Panc1 (cell line): ENCODE measurements around the gene DDX41. TPM values are rescaled to one million over a fixed set of nuclear protein-coding genes. Genes with fewer than 3 reads are reported as not detected.

Experiments used
- ATAC-seq: fragments of 200-7000 bp; cut with Tn5 transposase; 2 replicates; pipeline ENCODE4 v1.9.1; 2020; ENCODE audit warnings: mild to moderate bottlenecking, moderate library complexity
- BruUV-seq: library from RNA; stranded (reverse); fragments of 400-500 nt; replicated peaks from 2 replicates; lab custom pipeline; 2021; lab: Mats Ljungman, UMichigan
- CTCF ChIA-PET: fragments of 300-600 bp; sonication (Branson Sonifier 250); formaldehyde crosslinking; loops from one replicate; lab custom pipeline; 2022; ENCODE audit warnings: antibody characterized with exemption; lab: Charles Lee
- POLR2A ChIA-PET: fragments of 300-600 bp; sonication (Branson Sonifier 250); formaldehyde crosslinking; loops from one replicate; lab custom pipeline; 2022; ENCODE audit warnings: antibody characterized with exemption; lab: Charles Lee
- DNase-seq: peaks from one replicate; pipeline ENCODE4 v3.0.0-alpha.2; 2010; ENCODE audit warnings: low read depth, low spot score
- H3K27ac ChIP-seq: 2 replicates; pipeline ENCODE4 v1.5.1; 2011; ENCODE audit warnings: mild to moderate bottlenecking, low read length, inconsistent platforms
- H3K27me3 ChIP-seq: fragments of 200-500 bp; sonication (Bioruptor generic); 2 replicates; pipeline ENCODE4 v1.6.0; 2014; ENCODE audit warnings: low read length, inconsistent platforms; ENCODE audit not compliant: control insufficient read depth, insufficient read depth
- H3K36me3 ChIP-seq: fragments of 200-500 bp; sonication (Bioruptor generic); 2 replicates; pipeline ENCODE4 v1.5.1; 2014; ENCODE audit warnings: inconsistent platforms, mild to moderate bottlenecking, low read length, moderate library complexity; ENCODE audit not compliant: control insufficient read depth, insufficient read depth
- H3K4me1 ChIP-seq: 2 replicates; pipeline ENCODE4 v1.5.1; 2011; ENCODE audit warnings: inconsistent platforms, mild to moderate bottlenecking, low read length, moderate library complexity; ENCODE audit not compliant: control insufficient read depth, insufficient read depth
- H3K4me3 ChIP-seq, 2 experiments: 2 replicates each; pipeline ENCODE4 v1.5.1; 2011 to 2012; ENCODE audit warnings: low read depth in 2 of 2, low read length in 2 of 2, mild to moderate bottlenecking in 2 of 2, inconsistent platforms in 1 of 2, moderate library complexity in 1 of 2
- H3K9me3 ChIP-seq: fragments of 200-500 bp; sonication (Bioruptor generic); 2 replicates; pipeline ENCODE4 v1.5.1; 2014; ENCODE audit warnings: low read depth, mild to moderate bottlenecking, inconsistent platforms, low read length, moderate library complexity; ENCODE audit not compliant: control insufficient read depth, insufficient read depth
- POLR2AphosphoS5 ChIP-seq: IDR thresholded peaks from 2 replicates; pipeline ENCODE4 v1.6.1; 2012; ENCODE audit warnings: mild to moderate bottlenecking, low read depth, low read length, moderate library complexity
- REST ChIP-seq, 2 experiments: IDR thresholded peaks; 2 replicates each; pipeline ENCODE4 v1.6.1; 2011 to 2012; ENCODE audit warnings: low read depth in 2 of 2, control low read depth in 1 of 2, low read length in 1 of 2, mild to moderate bottlenecking in 1 of 2, moderate library complexity in 1 of 2; ENCODE audit not compliant: insufficient read depth in 1 of 2
- SIN3A ChIP-seq: IDR thresholded peaks from 2 replicates; pipeline ENCODE4 v1.6.1; 2012; ENCODE audit warnings: low read depth, mild to moderate bottlenecking, low read length, moderate library complexity, borderline replicate concordance; ENCODE audit not compliant: insufficient read depth
- TCF7L2 ChIP-seq: IDR thresholded peaks from 2 replicates; pipeline ENCODE4 v1.6.1; 2011; ENCODE audit warnings: mild to moderate bottlenecking, low read depth, low read length, inconsistent platforms
- in situ Hi-C: cut with HindIII; loops from 2 replicates; pipeline ENCODE4 v1.10.0; 2016; ENCODE audit warnings: low sequenced_read_pairs, low pct_unique_long_range_greater_than_20kb
- intact Hi-C: fragments of 100-400 bp; cut with micrococcal nuclease; formaldehyde crosslinking; loops from one replicate; pipeline ENCODE4 v1.10.0; 2022; ENCODE audit not compliant: unreplicated experiment
- total RNA-seq: library from RNA; stranded (reverse); gene quantifications from one replicate; pipeline ENCODE4 v1.2.1, GENCODE V29; 2021; ENCODE audit not compliant: unreplicated experiment
- TF ChIP-seq, protein P1 (sequence below): fragments of 450-650 bp; IDR thresholded peaks from 2 replicates; pipeline ENCODE4 v1.5.1; 2017; ENCODE audit warnings: mild to moderate bottlenecking

DDX41 gene
- total RNA-seq, 1 experiment from 2014 or later = 111 TPM

DNA sequence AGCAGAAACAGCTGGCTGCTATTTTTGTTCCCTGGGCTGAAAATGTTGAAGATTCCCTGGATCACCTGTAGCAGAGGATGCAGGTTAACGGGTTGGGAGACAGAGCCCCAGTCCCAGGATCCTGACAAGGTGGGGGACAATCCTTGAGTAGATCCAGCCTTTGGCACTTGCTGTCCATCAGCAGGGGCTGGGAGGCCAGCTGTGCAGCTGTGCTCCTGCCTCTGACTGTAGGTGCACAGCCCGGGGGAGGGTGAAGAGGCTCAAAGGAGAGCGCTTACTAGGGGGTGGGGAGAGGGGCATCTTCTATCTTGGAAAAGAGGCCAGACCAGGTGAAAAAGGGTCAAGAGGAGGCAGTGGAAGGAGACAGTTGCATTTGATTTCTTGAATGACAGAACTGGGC lies 3.5 kb upstream of the DDX41 start:
- TF ChIP-seq REST (IDR thresholded peaks at IDR 0.05; ENCODE audit: insufficient read depth in 1 of 2, low read depth in 2 of 2, low read length in 1 of 2) (no peak), SIN3A (no peak), POLR2AphosphoS5 (no peak), TCF7L2 (no peak)
- TF ChIP-seq, protein P1, sequence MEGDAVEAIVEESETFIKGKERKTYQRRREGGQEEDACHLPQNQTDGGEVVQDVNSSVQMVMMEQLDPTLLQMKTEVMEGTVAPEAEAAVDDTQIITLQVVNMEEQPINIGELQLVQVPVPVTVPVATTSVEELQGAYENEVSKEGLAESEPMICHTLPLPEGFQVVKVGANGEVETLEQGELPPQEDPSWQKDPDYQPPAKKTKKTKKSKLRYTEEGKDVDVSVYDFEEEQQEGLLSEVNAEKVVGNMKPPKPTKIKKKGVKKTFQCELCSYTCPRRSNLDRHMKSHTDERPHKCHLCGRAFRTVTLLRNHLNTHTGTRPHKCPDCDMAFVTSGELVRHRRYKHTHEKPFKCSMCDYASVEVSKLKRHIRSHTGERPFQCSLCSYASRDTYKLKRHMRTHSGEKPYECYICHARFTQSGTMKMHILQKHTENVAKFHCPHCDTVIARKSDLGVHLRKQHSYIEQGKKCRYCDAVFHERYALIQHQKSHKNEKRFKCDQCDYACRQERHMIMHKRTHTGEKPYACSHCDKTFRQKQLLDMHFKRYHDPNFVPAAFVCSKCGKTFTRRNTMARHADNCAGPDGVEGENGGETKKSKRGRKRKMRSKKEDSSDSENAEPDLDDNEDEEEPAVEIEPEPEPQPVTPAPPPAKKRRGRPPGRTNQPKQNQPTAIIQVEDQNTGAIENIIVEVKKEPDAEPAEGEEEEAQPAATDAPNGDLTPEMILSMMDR = no peak
- Histone ChIP-seq H3K9me3 (no peaks in the 10 kb centered on the region), H3K4me3 (no peak overlapping the region), H3K27ac (no peak overlapping the region), H3K27me3 (no peaks in the 10 kb centered on the region), H3K36me3 (peaks cover 14% of the 10 kb centered on the region; the same call in 1 of the 2 replicates), H3K4me1 (peaks cover 18% of the 10 kb centered on the region)
- BruUV-seq = no TSS peak
- intact Hi-C loops = no loop called here
- in situ Hi-C loops = no loop called here
- ChIA-PET CTCF (interaction anchor here (1.2 kb wide), 1 partner anchor 18 kb away, joined by 3 read pairs; no protein-coding TSS in a partner anchor), POLR2A (no interaction called here)
- DNase-seq (no peak), ATAC-seq (no peak)

DNA sequence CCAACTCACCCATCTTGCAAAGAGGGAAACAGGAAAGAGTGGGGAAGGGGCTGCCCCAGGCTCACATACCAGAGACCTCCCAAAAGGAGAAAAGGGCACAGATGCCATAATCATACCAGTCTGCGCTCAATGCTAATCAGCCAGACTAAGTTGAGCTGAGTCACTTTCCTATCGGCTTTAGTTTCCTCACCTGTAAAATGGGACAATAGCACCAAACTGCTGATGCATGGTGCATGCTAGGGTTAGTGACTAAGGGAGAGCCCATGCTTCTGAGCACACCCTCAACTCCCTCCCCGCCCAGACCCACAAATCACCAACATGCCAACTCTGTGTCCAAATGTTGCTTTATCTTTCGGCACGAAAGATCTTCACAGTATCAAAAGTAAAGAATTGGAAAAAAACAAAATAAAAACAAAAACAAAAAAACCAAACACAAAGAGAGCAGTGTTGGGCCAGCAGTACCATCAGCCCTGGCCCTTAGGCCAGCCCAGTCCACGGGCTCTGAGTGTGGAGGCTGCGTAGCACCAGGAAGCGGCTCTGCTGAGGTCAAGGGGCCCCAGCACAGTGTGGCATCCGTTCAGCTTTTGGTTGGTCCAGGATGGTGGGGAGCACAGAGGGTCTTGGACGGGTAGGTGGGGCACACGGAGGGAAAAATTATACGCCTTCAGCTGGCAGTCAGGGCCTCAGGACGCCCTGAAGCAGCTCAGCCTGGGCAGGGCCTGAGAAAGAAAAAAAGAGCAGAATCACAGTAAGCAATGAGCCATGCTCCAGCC lies 2.9 kb upstream of the DDX41 start:
- Histone ChIP-seq H3K27me3 (no peaks in the 10 kb centered on the region), H3K36me3 (peaks cover 17% of the 10 kb centered on the region), H3K9me3 (no peaks in the 10 kb centered on the region), H3K4me1 (peaks cover 21% of the 10 kb centered on the region), H3K27ac (peak overlapping the region; percentile 59; the same call in 1 of the 2 replicates), H3K4me3 (no peak overlapping the region)
- in situ Hi-C loops = no loop called here
- no peak for DNase-seq
- CTCF ChIA-PET = no interaction called here
- POLR2A ChIA-PET = interaction anchor here (0.5 kb wide), 1 partner anchor 74 kb away, joined by 4 read pairs; no protein-coding TSS in a partner anchor
- no peak for ATAC-seq
- TF ChIP-seq REST (IDR thresholded peaks at IDR 0.05; ENCODE audit: insufficient read depth in 1 of 2, low read depth in 2 of 2, low read length in 1 of 2) (no peak), TCF7L2 (no peak), POLR2AphosphoS5 (no peak), SIN3A (no peak)
- TF ChIP-seq, protein P1 = no peak
- BruUV-seq = no TSS peak
- intact Hi-C loops = no loop called here
